ENCODE results near the gene HTRA1.

DNA sequence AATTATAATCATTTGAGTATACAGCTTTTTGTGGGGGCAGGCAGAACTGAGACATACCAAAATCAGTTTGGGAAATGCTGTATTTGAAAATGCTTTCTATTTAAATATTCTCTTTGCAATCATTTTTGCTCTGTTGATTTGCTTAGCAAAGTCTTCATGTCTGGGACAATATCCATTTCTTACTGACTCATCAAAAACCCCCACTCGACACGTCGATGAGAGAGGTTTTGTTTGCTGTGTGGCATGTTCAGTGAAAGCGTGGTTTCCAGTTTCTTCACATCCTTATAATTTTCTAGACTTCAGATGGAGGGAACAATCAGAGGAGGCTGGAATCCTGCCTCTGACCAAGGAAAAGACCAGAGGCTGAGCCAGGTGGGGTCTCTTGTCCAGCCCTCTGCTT is 28.9 kb downstream of the HTRA1 start:
- TF ChIP-seq GATA2 (IDR thresholded peaks at IDR 0.05; ENCODE audit: low read depth, low read length) (no peak), GATA3 (IDR thresholded peaks at IDR 0.05; ENCODE audit: low read depth, low read length) (no peak)
